ENCODE data around the gene HDGF. TPM values are rescaled to one million over a fixed set of nuclear protein-coding genes. Genes with fewer than 3 reads are reported as not detected.

Gene HDGF
- total RNA-seq, 1 donor from 2014 or later = 176 TPM

DNA sequence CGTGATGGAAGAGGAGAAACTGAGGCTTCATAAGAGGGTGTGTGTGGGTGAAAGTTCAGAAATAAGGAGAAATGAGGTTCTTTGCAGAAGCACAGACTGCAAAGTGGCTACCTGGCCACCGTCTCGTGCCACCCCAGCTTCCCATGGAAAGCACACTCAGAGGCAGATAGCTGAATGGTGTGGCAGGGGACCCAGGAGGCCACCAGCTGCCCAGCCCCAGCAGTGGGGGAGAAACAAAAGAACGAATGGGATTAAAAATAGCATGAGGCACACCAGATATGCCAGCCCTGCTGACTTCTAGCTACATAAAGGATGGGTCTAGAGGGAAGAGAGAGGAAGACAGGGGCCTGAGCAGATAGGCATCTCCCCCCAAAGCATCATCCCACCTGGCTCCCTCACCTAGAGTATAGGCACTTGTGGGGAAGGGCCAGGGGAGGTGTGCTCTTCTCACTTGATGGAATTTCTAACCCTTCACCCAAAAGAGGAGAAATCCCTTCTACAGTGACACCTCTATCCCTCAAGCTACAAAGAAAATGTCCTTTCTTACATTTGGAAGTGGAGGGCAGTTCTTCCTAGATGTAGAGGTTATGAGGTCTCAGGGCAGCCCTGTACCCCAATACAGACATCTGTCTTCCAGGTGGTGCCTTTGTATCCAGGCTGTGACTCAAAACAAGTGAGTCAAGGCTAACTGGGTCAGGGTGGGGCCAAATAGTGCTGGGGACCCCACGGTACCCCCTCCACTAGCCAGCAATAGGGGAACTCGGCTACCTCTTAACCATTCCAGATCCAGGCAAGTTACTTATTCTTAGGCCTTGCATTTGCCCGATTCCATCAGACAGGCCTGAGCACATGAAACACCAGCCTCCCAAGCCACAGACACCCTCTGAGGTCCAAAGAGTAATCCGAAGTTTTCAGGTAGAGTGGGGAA, 3.5 kb downstream of the HDGF start:
- H3K4me1 Mint-ChIP-seq = peaks cover 56% of the 10 kb centered on the region
- peak overlapping the region; percentile 84 for H3K4me3 Mint-ChIP-seq
- peak overlapping the region; percentile 100 for H3K27ac Mint-ChIP-seq
- TF ChIP-seq, protein P1, sequence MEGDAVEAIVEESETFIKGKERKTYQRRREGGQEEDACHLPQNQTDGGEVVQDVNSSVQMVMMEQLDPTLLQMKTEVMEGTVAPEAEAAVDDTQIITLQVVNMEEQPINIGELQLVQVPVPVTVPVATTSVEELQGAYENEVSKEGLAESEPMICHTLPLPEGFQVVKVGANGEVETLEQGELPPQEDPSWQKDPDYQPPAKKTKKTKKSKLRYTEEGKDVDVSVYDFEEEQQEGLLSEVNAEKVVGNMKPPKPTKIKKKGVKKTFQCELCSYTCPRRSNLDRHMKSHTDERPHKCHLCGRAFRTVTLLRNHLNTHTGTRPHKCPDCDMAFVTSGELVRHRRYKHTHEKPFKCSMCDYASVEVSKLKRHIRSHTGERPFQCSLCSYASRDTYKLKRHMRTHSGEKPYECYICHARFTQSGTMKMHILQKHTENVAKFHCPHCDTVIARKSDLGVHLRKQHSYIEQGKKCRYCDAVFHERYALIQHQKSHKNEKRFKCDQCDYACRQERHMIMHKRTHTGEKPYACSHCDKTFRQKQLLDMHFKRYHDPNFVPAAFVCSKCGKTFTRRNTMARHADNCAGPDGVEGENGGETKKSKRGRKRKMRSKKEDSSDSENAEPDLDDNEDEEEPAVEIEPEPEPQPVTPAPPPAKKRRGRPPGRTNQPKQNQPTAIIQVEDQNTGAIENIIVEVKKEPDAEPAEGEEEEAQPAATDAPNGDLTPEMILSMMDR (IDR thresholded peaks at IDR 0.05; ENCODE audit: unreplicated experiment) = no peak
- H3K27me3 Mint-ChIP-seq (ENCODE audit: low read depth) = no peaks in the 10 kb centered on the region
- peaks cover 8% of the 10 kb centered on the region for H3K36me3 Mint-ChIP-seq
- H3K9me3 Mint-ChIP-seq = no peaks in the 10 kb centered on the region
- DNase-seq (ENCODE audit: low spot score in 2 of 2, unreplicated experiment in 2 of 2) = no peak

DNA sequence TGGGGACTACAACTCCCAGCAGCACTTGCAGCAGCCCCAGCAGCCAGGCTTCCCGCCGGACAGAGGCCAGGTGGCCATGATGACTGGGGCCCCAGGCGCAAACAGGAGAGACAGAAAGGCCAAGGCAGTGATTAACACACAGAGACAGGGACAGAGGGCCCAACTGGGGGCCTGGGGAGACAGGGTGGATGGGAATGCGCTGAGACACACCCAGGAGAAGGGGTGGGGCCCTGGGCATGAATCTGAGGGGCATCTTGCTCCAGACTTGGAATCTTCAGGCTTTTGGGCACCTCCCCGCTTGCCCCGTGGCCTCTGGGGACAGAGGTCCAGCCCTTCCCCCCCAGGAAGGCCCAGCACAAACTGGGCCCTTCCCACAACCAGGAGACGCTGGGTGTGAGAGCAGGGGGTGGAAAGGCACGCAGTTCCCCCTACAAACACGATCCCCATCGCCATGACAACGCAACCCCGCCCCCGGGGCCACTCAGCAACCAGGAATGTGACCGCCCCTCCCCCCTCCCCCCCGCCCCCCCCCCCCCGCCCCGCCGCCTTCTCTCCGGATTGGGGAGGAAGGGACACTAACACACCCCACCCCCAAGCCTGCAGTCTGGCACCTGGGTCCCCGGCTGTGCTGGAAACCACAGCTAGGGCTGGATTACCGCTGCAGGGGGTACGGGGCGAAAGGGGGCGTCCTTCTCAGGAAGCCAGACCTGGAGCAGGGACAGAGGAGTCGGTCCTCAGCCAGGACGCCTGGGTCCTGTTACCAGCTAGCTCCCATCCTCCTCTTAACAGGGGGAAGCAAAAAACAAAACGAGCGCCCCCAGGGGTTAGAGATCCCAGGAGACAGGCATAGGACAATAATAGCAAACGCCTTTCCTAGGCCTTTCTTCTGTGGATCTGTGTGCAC, 4.5 kb downstream of the HDGF start:
- peaks cover 12% of the 10 kb centered on the region for H3K36me3 Mint-ChIP-seq
- peaks cover 50% of the 10 kb centered on the region for H3K4me1 Mint-ChIP-seq
- no peaks in the 10 kb centered on the region for H3K27me3 Mint-ChIP-seq (ENCODE audit: low read depth)
- H3K9me3 Mint-ChIP-seq = no peaks in the 10 kb centered on the region
- TF ChIP-seq, protein P1 (IDR thresholded peaks at IDR 0.05; ENCODE audit: unreplicated experiment) = no peak
- DNase-seq (ENCODE audit: low spot score in 2 of 2, unreplicated experiment in 2 of 2) = peak; percentile 88 to 94
- H3K4me3 Mint-ChIP-seq = peak overlapping the region; percentile 84
- H3K27ac Mint-ChIP-seq = peak overlapping the region; percentile 100

DNA sequence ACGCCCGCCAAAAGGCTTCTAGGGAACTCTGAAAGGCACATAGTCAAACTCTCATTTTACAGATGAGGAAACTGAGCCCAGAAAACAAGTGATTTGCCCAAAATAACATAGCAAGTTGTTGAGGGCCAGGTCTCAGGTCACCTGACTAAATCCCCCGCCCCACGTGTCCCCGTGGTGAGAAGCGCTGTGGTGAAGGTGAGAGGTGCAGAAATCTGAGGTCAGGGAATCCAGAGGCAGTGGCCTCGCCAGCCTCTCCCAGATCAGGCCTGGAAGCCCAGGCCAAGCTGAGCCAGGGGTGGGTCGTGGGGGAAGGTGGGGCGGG, 5.1 kb downstream of the HDGF start:
- no peaks in the 10 kb centered on the region for H3K9me3 Mint-ChIP-seq
- H3K27me3 Mint-ChIP-seq (ENCODE audit: low read depth) = no peaks in the 10 kb centered on the region
- TF ChIP-seq, protein P1 (IDR thresholded peaks at IDR 0.05; ENCODE audit: unreplicated experiment) = no peak
- H3K4me1 Mint-ChIP-seq = peaks cover 54% of the 10 kb centered on the region
- no peak for DNase-seq (ENCODE audit: low spot score in 2 of 2, unreplicated experiment in 2 of 2)
- H3K4me3 Mint-ChIP-seq = peak overlapping the region; percentile 84
- H3K36me3 Mint-ChIP-seq = peaks cover 14% of the 10 kb centered on the region
- peak overlapping the region; percentile 100 for H3K27ac Mint-ChIP-seq

DNA sequence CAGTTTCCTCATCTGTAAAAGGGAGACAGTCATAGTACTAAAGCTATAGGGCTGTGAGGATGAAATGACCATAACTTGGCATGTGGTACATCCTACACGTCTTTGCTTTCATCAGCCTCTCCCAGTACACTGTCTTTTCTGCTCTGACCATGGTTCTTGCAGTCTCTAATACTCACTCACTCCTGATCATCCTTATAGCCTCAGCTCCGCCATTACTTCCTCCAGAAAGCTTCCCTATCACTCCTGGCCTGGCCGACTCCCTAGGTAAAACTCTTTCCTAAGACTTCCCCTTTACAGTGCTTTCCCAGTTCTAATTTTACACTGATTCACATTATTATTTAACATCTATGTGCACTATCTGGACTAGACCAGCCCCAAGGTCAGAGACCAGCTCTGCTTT, 5.6 kb downstream of the HDGF start:
- Mint-ChIP-seq H3K27me3 (ENCODE audit: low read depth) (no peaks in the 10 kb centered on the region), H3K27ac (peak overlapping the region; percentile 100), H3K36me3 (peaks cover 16% of the 10 kb centered on the region), H3K9me3 (no peaks in the 10 kb centered on the region), H3K4me1 (peaks cover 58% of the 10 kb centered on the region), H3K4me3 (peak overlapping the region; percentile 84)
- TF ChIP-seq, protein P1 (IDR thresholded peaks at IDR 0.05; ENCODE audit: unreplicated experiment) = no peak
- no peak for DNase-seq (ENCODE audit: low spot score in 2 of 2, unreplicated experiment in 2 of 2)

DNA sequence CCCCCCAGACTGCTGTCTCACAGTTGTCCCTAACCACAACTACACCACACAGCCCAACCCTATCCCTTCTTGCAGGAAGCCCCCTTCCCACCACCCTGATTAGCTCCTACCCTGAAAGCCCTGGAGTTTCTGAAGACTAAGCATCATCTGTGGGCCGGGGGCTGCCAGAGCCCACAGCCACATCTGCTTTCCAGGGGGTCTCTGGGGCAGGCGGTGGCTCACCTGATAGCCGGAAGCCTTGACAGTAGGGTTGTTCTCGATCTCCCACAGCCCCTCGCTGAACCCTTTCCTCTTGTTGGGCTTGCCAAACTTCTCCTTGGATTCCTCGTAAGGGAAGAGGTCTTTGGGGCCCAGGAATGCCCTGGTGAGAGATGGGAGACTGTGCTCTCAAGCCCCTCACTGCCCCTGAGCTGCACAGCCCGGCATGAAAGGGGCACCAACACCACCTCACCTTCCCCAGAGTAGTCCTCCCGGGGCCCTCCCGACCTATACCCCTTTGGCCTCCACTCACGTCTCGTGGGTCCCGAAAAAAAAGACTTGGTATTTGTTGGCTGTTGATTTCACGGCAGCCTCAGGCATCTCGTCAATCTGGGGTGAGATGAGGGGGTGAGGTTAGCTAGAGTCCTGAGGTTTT, 6.6 kb downstream of the HDGF start:
- H3K9me3 Mint-ChIP-seq = no peaks in the 10 kb centered on the region
- no peak overlapping the region for H3K4me3 Mint-ChIP-seq
- peaks cover 16% of the 10 kb centered on the region for H3K36me3 Mint-ChIP-seq
- TF ChIP-seq, protein P1 (IDR thresholded peaks at IDR 0.05; ENCODE audit: unreplicated experiment) = no peak
- peaks cover 61% of the 10 kb centered on the region for H3K4me1 Mint-ChIP-seq
- peak overlapping the region; percentile 100 for H3K27ac Mint-ChIP-seq
- DNase-seq (ENCODE audit: low spot score in 2 of 2, unreplicated experiment in 2 of 2) = no peak
- H3K27me3 Mint-ChIP-seq (ENCODE audit: low read depth) = no peaks in the 10 kb centered on the region
